Body of pancreas (tissue), 4 donors: ENCODE measurements around the gene ATPAF2.

ENCODE experiments used
- CTCF ChIP-seq, 7 experiments: fragments of 450-650 bp in 4 of 7; fragments of 200-600 bp in 3 of 7; sonication (generic) in 3 of 7; IDR thresholded peaks; one replicate each; pipeline ENCODE4 v1.5.1; 2016 to 2019; ENCODE audit warnings: antibody characterized with exemption in 7 of 7
- POLR2A ChIP-seq, 3 donors: fragments of 450-650 bp; IDR thresholded peaks; one replicate each; pipeline ENCODE4 v1.6.1; 2016; ENCODE audit warnings: antibody characterized with exemption in 3 of 3, mild to moderate bottlenecking in 2 of 3

GRCh38 chr17:17971431-17972125 is 67.4 kb downstream of the ATPAF2 start:
- TF ChIP-seq CTCF (IDR thresholded peaks at IDR 0.05) (no peak), POLR2A (IDR thresholded peaks at IDR 0.05) (no peak)
